Tibial nerve (tissue), 4 donors: ENCODE data around the gene DND1.

Experiments used
- CTCF ChIP-seq, 5 experiments: fragments of 200-600 bp in 3 of 5; fragments of 450-650 bp in 2 of 5; sonication (generic) in 3 of 5; IDR thresholded peaks; one replicate each; pipeline ENCODE4 v1.5.1; 2016 to 2019; ENCODE audit warnings: antibody characterized with exemption in 5 of 5, mild to moderate bottlenecking in 3 of 5, moderate library complexity in 2 of 5
- EP300 ChIP-seq, 2 donors: sonication (generic); formaldehyde crosslinking; IDR thresholded peaks; one replicate each; pipeline ENCODE4 v1.6.1; 2017; ENCODE audit warnings: antibody characterized with exemption in 2 of 2, mild to moderate bottlenecking in 1 of 2

DNA sequence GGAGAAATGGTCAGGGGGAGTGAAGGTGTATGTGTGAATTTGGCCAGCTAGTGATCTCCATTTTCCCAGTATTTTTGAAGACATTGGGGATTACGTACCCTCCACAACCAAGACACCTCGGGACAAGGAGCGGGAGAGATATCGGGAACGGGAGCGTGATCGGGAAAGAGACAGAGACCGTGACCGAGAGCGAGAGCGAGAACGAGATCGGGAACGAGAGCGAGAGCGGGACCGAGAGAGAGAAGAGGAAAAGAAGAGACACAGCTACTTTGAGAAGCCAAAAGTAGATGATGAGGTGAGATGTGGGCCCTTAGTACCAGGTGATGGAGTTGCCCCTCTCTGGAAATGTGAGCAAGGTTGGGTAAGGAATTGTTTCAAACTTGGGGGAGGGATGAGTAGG lies 14.5 kb downstream of the DND1 start:
- TF ChIP-seq EP300 (IDR thresholded peaks at IDR 0.05): no peak
- no peak for TF ChIP-seq CTCF (IDR thresholded peaks at IDR 0.05)
